HG02623 (cell line): ENCODE measurements around the gene INHBE.
"Not testable (repeated sequence)": the region's sequence is repeated elsewhere in the genome, so short reads cannot be mapped to it uniquely, and the experiment has no call there.

Experiments used
- ATAC-seq: cut with Tn5 transposase; IDR thresholded peaks from one replicate; pipeline ENCODE4 v1.9.1; 2021; ENCODE audit warnings: moderate library complexity; ENCODE audit not compliant: unreplicated experiment

The INHBE gene

GRCh38 chr12:57454566-57455373, at the start of gene INHBE:
Gene INHBE, plus strand, starts transcription at chr12:57455307. Its CDS starts 230 bp downstream, at chr12:57455537.
- no peak for ATAC-seq

- ATAC-seq, result no peak
Measured at GRCh38 chr12:57410534-57410933, 44.6 kb upstream of the INHBE start.

- not testable (repeated sequence) for ATAC-seq
Measured at GRCh38 chr12:57414160-57414559, 40.9 kb upstream of the INHBE start.

GRCh38 chr12:57415088-57415487, 40.0 kb upstream of the INHBE start:
- no peak for ATAC-seq

GRCh38 chr12:57416039-57416996, 38.8 kb upstream of the INHBE start:
- no peak for ATAC-seq

- no peak for ATAC-seq
Measured at GRCh38 chr12:57418255-57418654, 36.9 kb upstream of the INHBE start.

GRCh38 chr12:57419495-57419894, 35.6 kb upstream of the INHBE start:
- no peak for ATAC-seq

- ATAC-seq, result no peak
Measured at GRCh38 chr12:57420482-57420881, 34.6 kb upstream of the INHBE start.

GRCh38 chr12:57426948-57427347, 28.2 kb upstream of the INHBE start:
- not testable (repeated sequence) for ATAC-seq

- no peak for ATAC-seq
Measured at GRCh38 chr12:57428965-57429364, 26.1 kb upstream of the INHBE start.

GRCh38 chr12:57429473-57430111, 25.5 kb upstream of the INHBE start:
- no peak for ATAC-seq

GRCh38 chr12:57430112-57430930, 24.8 kb upstream of the INHBE start:
- peak; percentile 35 for ATAC-seq

- peak; percentile 94 for ATAC-seq
Measured at GRCh38 chr12:57430931-57431566, 24.1 kb upstream of the INHBE start, which contains the start of gene R3HDM2. Gene R3HDM2, minus strand, starts transcription at chr12:57431043. Its CDS starts 120,615 bp downstream, at chr12:57310428.

- no peak for ATAC-seq
Measured at GRCh38 chr12:57431654-57432188, 23.4 kb upstream of the INHBE start.

GRCh38 chr12:57433370-57433769, 21.7 kb upstream of the INHBE start:
- no peak for ATAC-seq

- ATAC-seq, result no peak
Measured at GRCh38 chr12:57434517-57435223, 20.4 kb upstream of the INHBE start, which contains the start of gene INHBC. Gene INHBC, plus strand, starts transcription at chr12:57434784. Its CDS starts 103 bp downstream, at chr12:57434887.

- no peak for ATAC-seq
Measured at GRCh38 chr12:57435293-57435692, 19.8 kb upstream of the INHBE start.

- no peak for ATAC-seq
Measured at GRCh38 chr12:57438400-57438799, 16.7 kb upstream of the INHBE start.
